T-helper 1 cell treated with Interleukin-12 subunit alpha and Interleukin-12 subunit beta and Interleukin-4 antibody, amounts not matched to agents 30 μg/mL and 1 μg/mL, for 36 hours (primary cell): ENCODE measurements around the gene TRAK1.
"Not testable (repeated sequence)": the region's sequence is repeated elsewhere in the genome, so short reads cannot be mapped to it uniquely, and the experiment has no call there.

Experiments
- H3K27ac Mint-ChIP-seq: one replicate; pipeline ENCODE4 v1.8.0; 2021; ENCODE audit warnings: mild to moderate bottlenecking, mixed read lengths
- H3K27me3 Mint-ChIP-seq: one replicate; pipeline ENCODE4 v1.8.0; 2021; ENCODE audit warnings: low read depth, mixed read lengths
- H3K36me3 Mint-ChIP-seq: one replicate; pipeline ENCODE4 v1.8.0; 2021; ENCODE audit warnings: low read depth, mixed read lengths
- H3K4me1 Mint-ChIP-seq: one replicate; pipeline ENCODE4 v1.8.0; 2021; ENCODE audit warnings: low read depth, mixed read lengths
- H3K4me3 Mint-ChIP-seq: one replicate; pipeline ENCODE4 v1.8.0; 2021; ENCODE audit warnings: mild to moderate bottlenecking, moderate library complexity, mixed read lengths
- H3K9me3 Mint-ChIP-seq: one replicate; pipeline ENCODE4 v1.8.0; 2021; ENCODE audit warnings: mixed read lengths

Gene TRAK1

DNA sequence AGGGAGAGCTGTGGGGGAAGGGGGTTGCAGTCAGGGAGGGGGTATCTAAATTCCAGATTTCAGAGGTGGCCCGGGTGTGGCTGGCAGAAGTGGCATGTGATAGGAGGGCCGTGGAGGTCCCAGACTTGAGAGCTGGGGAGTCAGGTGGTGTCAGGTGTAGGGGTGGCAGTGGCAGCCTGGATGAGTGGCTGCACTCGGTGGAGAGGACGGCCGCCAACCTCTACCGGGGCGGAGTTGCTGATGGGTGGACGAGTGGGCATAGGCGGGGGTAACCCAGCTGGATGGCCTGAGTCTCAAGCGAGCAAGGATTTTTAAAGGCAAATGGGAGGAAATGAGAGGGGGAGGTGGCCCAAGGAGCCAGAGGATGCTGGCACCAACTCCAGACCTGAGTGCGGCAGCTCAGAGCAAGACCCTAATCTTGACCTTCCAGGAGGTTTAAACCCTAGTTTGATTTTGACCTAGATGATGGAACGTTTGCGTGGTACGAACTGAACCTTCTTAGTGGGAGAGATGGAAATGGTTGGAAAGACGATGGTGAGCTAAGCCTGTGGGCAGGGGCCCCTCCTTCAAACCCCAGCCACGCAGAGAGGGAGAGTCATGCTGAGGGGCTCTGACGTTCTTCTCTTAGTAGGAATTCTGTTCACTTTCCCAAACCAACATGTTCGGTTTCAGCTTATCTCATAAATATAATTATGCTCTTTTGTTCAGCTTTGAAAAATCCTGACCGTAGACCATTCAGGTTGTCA is 8.0 kb downstream of the TRAK1 start:
- H3K27me3 Mint-ChIP-seq = no peaks in the 10 kb centered on the region
- H3K27ac Mint-ChIP-seq = no peak overlapping the region
- no peaks in the 10 kb centered on the region for H3K36me3 Mint-ChIP-seq
- no peak overlapping the region for H3K4me3 Mint-ChIP-seq
- no peaks in the 10 kb centered on the region for H3K9me3 Mint-ChIP-seq
- peaks cover 14% of the 10 kb centered on the region for H3K4me1 Mint-ChIP-seq

DNA sequence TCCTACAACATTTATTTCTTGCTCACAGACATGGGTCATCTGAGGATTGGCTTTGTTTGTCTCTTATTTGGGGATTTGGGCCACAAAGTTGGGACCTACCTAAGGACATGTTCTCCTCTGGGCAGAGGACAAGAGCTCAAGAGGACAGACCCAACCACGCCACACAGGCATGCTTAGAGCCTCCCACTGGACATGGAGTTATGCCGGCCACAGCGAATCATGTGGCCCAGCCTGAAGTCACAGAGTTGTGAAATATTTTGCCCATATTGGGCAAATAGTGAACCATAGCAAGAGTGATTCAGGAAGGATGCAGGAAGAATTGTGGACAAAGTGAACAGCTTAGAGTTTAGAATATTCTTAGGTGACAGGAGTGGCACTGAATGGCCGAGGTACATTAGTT is 9.9 kb downstream of the TRAK1 start:
- Mint-ChIP-seq H3K27me3 (no peaks in the 10 kb centered on the region), H3K4me3 (no peak overlapping the region), H3K4me1 (peaks cover 14% of the 10 kb centered on the region), H3K27ac (no peak overlapping the region), H3K9me3 (no peaks in the 10 kb centered on the region), H3K36me3 (no peaks in the 10 kb centered on the region)

DNA sequence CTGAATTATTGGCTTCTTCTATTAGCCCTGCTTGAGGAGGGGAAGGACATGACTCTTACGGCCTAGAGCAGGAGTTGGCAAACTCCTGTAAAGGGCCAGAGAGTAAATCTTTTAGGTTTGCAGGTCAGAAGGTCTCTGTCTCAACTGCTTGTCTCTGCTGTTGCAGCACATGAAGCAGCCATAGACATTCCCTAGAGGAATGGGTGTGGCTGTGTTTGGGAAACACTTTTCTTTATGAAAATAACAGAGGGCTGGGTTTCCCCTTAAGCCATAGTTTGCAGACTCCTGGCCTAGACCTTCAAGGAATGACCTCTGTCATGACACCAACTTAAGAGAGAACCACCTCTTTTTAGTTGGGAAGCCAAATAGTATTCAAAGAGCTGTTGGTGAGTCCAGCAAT is 10.3 kb downstream of the TRAK1 start:
- Mint-ChIP-seq H3K4me1 (peaks cover 14% of the 10 kb centered on the region), H3K4me3 (no peak overlapping the region), H3K9me3 (no peaks in the 10 kb centered on the region), H3K27me3 (no peaks in the 10 kb centered on the region), H3K27ac (no peak overlapping the region), H3K36me3 (no peaks in the 10 kb centered on the region)

DNA sequence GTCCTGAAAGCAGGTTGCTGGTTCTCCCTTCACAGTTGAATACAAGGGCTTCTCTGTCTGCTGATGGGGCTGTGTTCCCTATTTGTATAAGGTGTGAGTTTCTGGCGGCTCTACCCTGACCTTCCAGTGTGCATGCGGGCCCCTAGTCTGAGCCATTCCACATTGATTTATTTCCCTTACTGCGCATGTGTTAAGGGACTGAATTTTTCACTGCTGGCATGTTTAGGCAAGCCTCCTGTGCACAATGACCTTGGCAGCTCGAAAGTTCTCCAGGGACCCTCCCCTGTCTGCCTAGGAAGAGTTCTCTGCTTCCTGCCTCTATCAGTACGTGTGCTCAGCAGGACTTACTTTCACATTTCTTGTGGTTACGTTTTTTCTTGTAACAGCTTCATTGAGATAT is 11.4 kb downstream of the TRAK1 start:
- H3K9me3 Mint-ChIP-seq = no peaks in the 10 kb centered on the region
- H3K4me3 Mint-ChIP-seq = no peak overlapping the region
- peaks cover 10% of the 10 kb centered on the region for H3K4me1 Mint-ChIP-seq
- no peaks in the 10 kb centered on the region for H3K27me3 Mint-ChIP-seq
- no peaks in the 10 kb centered on the region for H3K36me3 Mint-ChIP-seq
- H3K27ac Mint-ChIP-seq = peak overlapping the region; percentile 33

DNA sequence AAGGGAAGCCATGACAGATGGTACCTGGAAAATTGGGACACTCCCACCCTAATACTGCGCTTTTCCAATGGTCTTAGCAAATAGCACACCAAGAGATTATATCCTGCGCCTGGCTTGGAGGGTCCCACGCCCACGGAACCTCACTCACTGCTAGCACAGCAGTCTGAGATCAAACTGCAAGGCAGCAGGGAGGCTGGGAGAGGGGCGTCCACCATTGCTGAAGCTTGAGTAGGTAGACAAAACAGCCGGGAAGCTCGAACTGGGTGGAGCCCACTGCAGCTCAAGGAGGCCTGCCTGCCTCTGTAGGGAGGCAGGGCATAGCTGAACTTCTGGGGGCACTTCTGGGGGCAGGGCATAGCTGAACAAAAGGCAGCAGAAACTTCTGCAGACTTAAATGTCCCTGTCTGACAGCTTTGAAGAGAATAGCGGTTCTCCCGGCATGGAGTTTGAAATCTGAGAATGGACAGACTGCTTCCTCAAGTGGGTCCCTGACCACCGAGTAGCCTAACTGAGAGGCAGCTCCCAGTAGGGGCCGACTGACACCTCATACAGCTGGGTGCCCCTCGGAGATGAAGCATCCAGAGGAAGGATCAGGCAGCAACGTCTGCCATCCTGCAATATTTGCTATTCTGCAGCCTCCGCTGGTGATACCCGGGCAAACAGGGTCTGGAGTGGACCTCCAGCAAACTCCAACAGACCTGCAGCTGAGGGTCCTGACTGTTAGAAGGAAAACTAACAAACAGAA is 12.9 kb downstream of the TRAK1 start:
- peaks cover 10% of the 10 kb centered on the region for H3K4me1 Mint-ChIP-seq
- not testable (repeated sequence) for H3K27me3 Mint-ChIP-seq, H3K36me3 Mint-ChIP-seq, H3K4me3 Mint-ChIP-seq, H3K9me3 Mint-ChIP-seq, H3K27ac Mint-ChIP-seq

DNA sequence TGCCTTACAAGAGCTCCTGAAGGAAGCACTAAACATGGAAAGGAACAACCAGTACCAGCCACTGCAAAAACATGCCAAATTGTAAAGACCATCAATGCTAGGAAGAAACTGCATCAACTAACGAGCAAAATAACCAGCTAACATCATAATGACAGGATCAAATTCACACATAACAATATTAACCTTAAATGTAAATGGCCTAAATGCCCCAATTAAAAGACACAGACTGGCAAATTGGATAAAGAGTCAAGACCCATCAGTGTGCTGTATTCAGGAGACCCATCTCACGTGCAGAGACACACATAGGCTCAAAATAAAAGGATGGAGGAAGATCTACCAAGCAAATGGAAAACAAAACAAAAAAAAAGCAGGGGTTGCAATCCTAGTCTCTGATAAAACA is 14.8 kb downstream of the TRAK1 start:
- H3K9me3 Mint-ChIP-seq, H3K27ac Mint-ChIP-seq, H3K27me3 Mint-ChIP-seq, H3K36me3 Mint-ChIP-seq, H3K4me3 Mint-ChIP-seq: not testable (repeated sequence)
- peaks cover 10% of the 10 kb centered on the region for H3K4me1 Mint-ChIP-seq

DNA sequence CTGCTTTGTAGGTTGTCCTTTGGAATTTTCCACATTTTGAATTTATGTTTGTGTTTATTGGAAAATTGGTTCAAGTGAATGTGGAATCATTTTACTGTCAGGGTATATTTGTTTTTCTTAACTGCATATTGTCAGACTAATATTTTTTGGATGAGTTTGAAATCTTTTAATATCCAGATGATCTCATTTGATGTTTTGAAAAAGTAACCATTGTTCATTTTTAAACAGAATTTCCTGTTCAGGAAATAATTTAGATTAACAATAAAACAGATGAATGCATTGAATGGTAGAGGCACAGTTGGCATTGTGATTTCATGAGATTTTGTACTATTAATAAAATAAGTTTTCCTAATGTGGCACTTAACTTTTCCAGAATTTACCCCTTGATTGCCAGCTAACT is 15.5 kb downstream of the TRAK1 start:
- H3K27me3 Mint-ChIP-seq = no peaks in the 10 kb centered on the region
- no peak overlapping the region for H3K4me3 Mint-ChIP-seq
- H3K9me3 Mint-ChIP-seq = no peaks in the 10 kb centered on the region
- H3K4me1 Mint-ChIP-seq = peaks cover 10% of the 10 kb centered on the region
- H3K36me3 Mint-ChIP-seq = no peaks in the 10 kb centered on the region
- H3K27ac Mint-ChIP-seq = no peak overlapping the region

DNA sequence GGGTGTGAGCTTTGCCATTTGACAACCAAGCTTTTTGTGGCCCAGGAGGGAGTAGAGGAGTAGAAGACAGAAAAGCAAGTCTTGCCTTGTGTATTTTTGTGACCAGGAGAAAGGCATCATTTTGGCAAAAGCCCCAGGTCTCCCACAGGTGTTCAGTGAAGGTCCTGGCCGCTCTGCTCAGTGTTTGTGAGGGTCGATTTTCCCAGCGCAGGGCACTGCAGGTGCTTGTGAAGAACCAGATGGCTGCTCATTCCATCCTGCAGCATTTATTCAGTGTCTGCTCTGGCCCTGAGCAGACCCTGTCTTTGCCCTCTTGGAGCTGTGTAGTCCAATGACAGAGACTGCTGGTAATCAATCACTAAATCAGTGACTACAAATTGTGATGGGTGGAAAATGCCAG is 19.5 kb downstream of the TRAK1 start:
- no peaks in the 10 kb centered on the region for H3K4me1 Mint-ChIP-seq
- no peaks in the 10 kb centered on the region for H3K36me3 Mint-ChIP-seq
- H3K4me3 Mint-ChIP-seq = no peak overlapping the region
- H3K27ac Mint-ChIP-seq = no peak overlapping the region
- H3K9me3 Mint-ChIP-seq = no peaks in the 10 kb centered on the region
- no peaks in the 10 kb centered on the region for H3K27me3 Mint-ChIP-seq

DNA sequence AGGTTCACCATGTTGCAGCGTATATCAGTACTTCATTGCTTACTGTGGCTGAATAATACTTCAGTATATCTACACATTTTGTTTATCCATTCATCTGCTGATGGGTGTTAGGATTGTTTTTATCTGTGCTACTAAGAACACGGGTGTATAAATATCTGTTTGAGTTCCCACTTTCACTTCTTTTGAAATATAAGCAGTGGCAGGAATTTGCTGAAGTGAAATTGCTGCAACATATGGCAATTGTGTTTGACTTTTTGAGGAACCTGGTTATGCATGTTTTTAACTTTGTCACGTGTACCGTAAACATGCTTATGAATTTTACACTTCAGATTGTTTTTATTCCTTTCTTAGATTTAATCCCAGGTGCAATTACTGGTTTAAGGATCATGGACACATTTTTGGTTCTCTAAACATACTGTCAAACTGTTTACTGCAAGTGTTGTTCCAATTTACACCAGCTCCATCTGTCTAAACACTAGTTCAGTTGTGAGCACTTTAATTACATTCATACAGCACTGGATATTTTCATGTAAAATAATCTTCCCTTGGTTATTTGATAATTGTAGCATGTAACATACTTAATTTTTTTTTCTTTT is 23.1 kb downstream of the TRAK1 start:
- no peaks in the 10 kb centered on the region for H3K4me1 Mint-ChIP-seq
- no peaks in the 10 kb centered on the region for H3K36me3 Mint-ChIP-seq
- H3K9me3 Mint-ChIP-seq = no peaks in the 10 kb centered on the region
- no peak overlapping the region for H3K4me3 Mint-ChIP-seq
- H3K27me3 Mint-ChIP-seq = no peaks in the 10 kb centered on the region
- no peak overlapping the region for H3K27ac Mint-ChIP-seq

DNA sequence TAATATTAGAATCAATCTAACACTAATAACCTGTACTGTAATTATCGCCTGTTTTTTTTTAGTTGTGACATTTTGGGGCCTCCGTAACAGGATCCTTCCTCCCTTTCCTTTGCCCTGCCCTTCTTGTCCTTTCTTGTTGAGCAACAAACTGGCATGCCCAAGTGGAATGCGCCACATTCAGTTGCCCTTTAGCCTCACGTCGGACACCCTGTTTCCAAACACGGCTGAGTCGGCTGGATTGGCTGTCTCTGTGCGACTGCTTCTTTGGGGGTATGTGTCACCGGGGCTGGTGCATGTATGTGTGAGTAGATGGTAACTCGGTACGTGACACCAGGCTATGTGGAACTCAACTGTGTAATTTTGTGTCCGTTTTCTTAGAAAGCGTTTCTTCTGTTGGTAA is 24.1 kb downstream of the TRAK1 start:
- H3K4me3 Mint-ChIP-seq = no peak overlapping the region
- peaks cover 2% of the 10 kb centered on the region for H3K4me1 Mint-ChIP-seq
- H3K36me3 Mint-ChIP-seq = no peaks in the 10 kb centered on the region
- H3K27me3 Mint-ChIP-seq = no peaks in the 10 kb centered on the region
- H3K9me3 Mint-ChIP-seq = no peaks in the 10 kb centered on the region
- H3K27ac Mint-ChIP-seq = no peak overlapping the region

DNA sequence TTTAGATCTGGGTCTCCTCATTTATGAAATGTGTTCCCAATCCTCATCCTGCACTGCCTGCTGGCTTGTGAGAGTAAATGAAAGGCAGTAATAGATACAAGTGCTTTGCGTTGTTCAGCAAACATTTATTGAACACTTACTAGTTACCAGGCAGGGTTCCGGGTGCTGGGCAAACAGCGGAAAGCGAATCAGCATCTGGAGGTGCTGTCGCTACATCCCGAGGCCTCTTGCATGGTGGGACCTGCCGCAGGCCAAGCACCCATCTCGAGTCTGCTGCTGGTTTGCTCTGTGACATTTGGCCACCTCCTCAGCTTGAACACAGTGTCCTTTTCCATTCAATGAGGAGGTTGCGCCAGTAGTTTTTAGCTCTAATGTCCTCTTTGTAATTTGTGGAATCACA is 24.8 kb downstream of the TRAK1 start:
- Mint-ChIP-seq H3K4me3 (no peak overlapping the region), H3K4me1 (peaks cover 4% of the 10 kb centered on the region), H3K27ac (no peak overlapping the region), H3K27me3 (no peaks in the 10 kb centered on the region), H3K9me3 (no peaks in the 10 kb centered on the region), H3K36me3 (no peaks in the 10 kb centered on the region)

DNA sequence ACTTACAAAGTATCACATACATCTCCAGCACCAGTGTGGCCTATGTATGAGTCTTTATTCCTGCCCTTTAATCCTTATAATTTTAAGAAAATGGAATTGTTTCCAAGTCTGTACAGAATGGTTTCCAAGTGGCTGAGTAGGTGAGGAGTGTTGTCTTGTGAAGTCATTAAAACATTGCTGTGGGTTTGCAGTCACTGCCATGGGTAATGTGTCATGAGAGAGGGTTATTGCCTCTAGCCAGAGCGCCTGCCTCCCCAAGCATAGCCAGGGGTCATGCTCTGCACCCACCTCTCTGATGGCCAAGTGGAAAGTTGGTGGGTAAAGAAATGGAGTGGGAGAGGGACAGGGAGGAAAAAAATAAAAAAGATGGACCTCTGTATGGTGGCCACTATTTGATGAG is 25.3 kb downstream of the TRAK1 start:
- Mint-ChIP-seq H3K27ac (no peak overlapping the region), H3K36me3 (no peaks in the 10 kb centered on the region), H3K4me3 (no peak overlapping the region), H3K9me3 (no peaks in the 10 kb centered on the region), H3K27me3 (no peaks in the 10 kb centered on the region), H3K4me1 (peaks cover 5% of the 10 kb centered on the region)

DNA sequence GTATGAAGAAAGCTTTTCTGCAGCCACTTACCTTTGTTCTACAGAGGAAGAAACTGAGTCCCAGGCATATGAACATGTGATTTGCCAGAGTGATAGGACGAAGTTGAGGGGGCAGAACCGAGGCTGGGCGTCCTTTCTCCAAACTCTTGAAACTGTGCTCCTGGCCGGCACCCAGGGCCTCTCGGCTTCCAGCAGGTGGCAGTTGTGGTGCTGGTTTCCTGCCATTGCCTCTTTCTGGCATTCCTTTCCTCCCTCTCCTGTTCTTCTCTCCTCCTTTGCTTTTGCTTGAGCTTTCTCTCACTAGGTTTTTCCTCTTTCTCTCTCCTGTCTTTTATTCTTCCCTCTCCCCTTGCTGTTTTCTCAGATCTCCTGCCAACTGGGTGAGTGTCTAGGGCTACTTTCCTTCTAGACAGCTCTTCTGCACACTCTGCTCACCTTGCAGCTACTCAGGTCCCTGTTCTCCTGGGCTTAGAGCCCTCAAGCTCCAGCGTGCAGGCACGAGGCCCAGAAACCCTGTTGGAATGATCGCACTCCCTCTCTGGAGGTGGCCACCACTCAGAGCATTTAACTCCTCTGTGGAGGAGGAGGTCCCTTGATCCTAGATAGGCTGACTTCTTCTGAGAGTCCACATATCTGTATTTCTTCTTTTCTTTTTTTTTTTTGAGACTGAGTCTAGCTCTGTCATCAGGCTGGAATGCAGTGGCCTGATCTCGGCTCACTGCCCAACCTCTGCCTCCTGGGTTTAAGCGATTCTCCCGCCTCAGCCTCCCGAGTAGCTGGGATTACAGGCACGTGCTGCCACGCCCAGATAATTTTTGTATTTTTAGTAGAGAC is 26.2 kb downstream of the TRAK1 start:
- Mint-ChIP-seq H3K36me3 (no peaks in the 10 kb centered on the region), H3K9me3 (no peaks in the 10 kb centered on the region), H3K4me3 (no peak overlapping the region), H3K27ac (no peak overlapping the region), H3K27me3 (no peaks in the 10 kb centered on the region), H3K4me1 (peaks cover 5% of the 10 kb centered on the region)

DNA sequence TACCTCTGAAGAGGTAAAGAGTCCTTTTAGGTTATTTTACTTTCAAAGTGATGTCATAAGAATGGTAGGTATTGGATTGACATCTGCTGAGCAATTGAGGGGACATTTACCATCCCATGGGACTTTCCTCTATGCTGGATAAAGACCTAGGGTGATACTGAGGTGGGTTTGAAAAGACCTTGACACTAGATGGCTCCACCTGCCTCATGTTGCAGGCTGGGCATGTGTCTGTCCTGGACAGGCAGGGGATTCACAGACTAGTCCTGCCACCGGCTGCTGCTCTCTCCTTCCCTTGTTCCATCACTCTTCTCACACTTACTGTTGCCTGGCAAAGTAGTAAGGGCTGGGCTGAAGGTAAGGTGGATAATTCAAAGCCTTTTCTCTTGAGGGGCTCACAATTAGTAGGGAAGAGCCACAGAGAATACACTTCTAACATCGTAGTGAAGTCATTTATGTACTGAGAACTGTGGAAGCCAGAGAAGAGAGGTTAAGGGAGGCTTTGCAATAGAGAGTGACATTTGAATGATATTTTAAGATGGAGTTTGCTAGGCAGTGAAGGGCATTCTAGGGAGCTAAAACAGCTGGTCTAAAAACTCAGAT is 27.7 kb downstream of the TRAK1 start:
- H3K36me3 Mint-ChIP-seq = no peaks in the 10 kb centered on the region
- H3K4me1 Mint-ChIP-seq = peaks cover 14% of the 10 kb centered on the region
- H3K9me3 Mint-ChIP-seq = no peaks in the 10 kb centered on the region
- H3K27ac Mint-ChIP-seq = no peak overlapping the region
- H3K4me3 Mint-ChIP-seq = no peak overlapping the region
- H3K27me3 Mint-ChIP-seq = no peaks in the 10 kb centered on the region
